ENCODE measurements around the gene CDK5RAP1.

- TF ChIP-seq POLR2A (IDR thresholded peaks at IDR 0.05; ENCODE audit: control extremely low read depth in 1 of 2, low read depth in 2 of 2, low read length in 2 of 2), result no peak
- TF ChIP-seq, protein P1, sequence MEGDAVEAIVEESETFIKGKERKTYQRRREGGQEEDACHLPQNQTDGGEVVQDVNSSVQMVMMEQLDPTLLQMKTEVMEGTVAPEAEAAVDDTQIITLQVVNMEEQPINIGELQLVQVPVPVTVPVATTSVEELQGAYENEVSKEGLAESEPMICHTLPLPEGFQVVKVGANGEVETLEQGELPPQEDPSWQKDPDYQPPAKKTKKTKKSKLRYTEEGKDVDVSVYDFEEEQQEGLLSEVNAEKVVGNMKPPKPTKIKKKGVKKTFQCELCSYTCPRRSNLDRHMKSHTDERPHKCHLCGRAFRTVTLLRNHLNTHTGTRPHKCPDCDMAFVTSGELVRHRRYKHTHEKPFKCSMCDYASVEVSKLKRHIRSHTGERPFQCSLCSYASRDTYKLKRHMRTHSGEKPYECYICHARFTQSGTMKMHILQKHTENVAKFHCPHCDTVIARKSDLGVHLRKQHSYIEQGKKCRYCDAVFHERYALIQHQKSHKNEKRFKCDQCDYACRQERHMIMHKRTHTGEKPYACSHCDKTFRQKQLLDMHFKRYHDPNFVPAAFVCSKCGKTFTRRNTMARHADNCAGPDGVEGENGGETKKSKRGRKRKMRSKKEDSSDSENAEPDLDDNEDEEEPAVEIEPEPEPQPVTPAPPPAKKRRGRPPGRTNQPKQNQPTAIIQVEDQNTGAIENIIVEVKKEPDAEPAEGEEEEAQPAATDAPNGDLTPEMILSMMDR (IDR thresholded peaks at IDR 0.05; ENCODE audit: control extremely low read depth in 1 of 3, insufficient read depth in 1 of 3, low read depth in 1 of 3, low read length in 3 of 3), result no peak
- no peak for TF ChIP-seq TBP (IDR thresholded peaks at IDR 0.05; ENCODE audit: low read depth, low read length)
- no peak for TF ChIP-seq RBBP5 (IDR thresholded peaks at IDR 0.05; ENCODE audit: borderline replicate concordance, low read depth, low read length)
- TF ChIP-seq POLR2AphosphoS5 (IDR thresholded peaks at IDR 0.05; ENCODE audit: low read depth, low read length), result no peak
- TF ChIP-seq, protein P2, sequence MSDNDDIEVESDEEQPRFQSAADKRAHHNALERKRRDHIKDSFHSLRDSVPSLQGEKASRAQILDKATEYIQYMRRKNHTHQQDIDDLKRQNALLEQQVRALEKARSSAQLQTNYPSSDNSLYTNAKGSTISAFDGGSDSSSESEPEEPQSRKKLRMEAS (IDR thresholded peaks at IDR 0.05), result no peak
- TF ChIP-seq USF2 (IDR thresholded peaks at IDR 0.05; ENCODE audit: low read length), result no peak
- no peak for TF ChIP-seq CBX5 (IDR thresholded peaks at IDR 0.05; ENCODE audit: low read depth, low read length)
- TF ChIP-seq TAF7 (optimal IDR thresholded peaks at IDR 0.05; ENCODE audit: borderline replicate concordance, low read depth, low read length), result no peak
- no peak for TF ChIP-seq SIRT6 (IDR thresholded peaks at IDR 0.05; ENCODE audit: low read length)
- TF ChIP-seq, protein P3, sequence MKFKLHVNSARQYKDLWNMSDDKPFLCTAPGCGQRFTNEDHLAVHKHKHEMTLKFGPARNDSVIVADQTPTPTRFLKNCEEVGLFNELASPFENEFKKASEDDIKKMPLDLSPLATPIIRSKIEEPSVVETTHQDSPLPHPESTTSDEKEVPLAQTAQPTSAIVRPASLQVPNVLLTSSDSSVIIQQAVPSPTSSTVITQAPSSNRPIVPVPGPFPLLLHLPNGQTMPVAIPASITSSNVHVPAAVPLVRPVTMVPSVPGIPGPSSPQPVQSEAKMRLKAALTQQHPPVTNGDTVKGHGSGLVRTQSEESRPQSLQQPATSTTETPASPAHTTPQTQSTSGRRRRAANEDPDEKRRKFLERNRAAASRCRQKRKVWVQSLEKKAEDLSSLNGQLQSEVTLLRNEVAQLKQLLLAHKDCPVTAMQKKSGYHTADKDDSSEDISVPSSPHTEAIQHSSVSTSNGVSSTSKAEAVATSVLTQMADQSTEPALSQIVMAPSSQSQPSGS (IDR thresholded peaks at IDR 0.05; ENCODE audit: low read length), result no peak
- TF ChIP-seq SP2 (IDR thresholded peaks at IDR 0.05; ENCODE audit: low read length), result no peak
- TF ChIP-seq EGR1 (IDR thresholded peaks at IDR 0.05; ENCODE audit: borderline replicate concordance, low read depth, low read length), result no peak
- no peak for TF ChIP-seq ZNF274 (IDR thresholded peaks at IDR 0.05; ENCODE audit: borderline replicate concordance, extremely low read depth, low read length)
Observed at GRCh38 chr20:33320006-33320405, 81.3 kb downstream of the CDK5RAP1 start.

All from H1 (cell line).